ENCODE results near the gene TRAF3.
"Not testable (repeated sequence)": the region's sequence is repeated elsewhere in the genome, so short reads cannot be mapped to it uniquely, and the experiment has no call there.

TRAF3 gene

DNA sequence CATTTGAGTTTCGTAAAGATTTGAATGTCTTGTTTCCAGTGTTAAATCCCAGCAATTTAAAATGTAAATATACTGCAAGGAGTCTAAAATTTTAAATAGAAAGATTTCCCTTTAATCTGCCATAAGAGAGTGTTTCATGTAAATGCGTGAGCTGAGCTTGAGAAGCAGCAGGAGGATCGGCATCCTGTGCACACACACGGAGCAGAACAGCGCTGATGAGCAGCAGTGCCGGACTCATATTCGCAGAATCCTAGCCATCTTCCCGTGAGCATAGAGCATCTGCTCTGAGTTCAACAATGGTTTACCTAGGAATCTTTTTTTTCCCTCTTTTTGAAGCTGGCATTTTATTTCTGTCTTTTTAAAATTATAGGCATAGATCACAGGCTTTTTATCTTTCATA is 115.4 kb downstream of the TRAF3 start:
- Histone ChIP-seq H3K4me2 (ENCODE audit: low read depth, low read length, poor library complexity, severe bottlenecking) (no peak overlapping the region), H4K20me1 (ENCODE audit: low read depth, low read length) (no peaks in the 10 kb centered on the region), H3K36me3 (ENCODE audit: low read length) (no peaks in the 10 kb centered on the region), H3K79me2 (ENCODE audit: insufficient read depth, low read length) (no peaks in the 10 kb centered on the region), H3K9me3 (ENCODE audit: insufficient read depth, low read length) (no peaks in the 10 kb centered on the region), H2AFZ (ENCODE audit: low read depth, low read length, severe bottlenecking) (no peak overlapping the region), H3F3A (ENCODE audit: insufficient read depth) (no peaks in the 10 kb centered on the region), H3K27me3 (ENCODE audit: low read length) (no peaks in the 10 kb centered on the region), H3K4me3 (ENCODE audit: insufficient read depth, low read length, poor library complexity, severe bottlenecking) (no peak overlapping the region), H3K27ac (ENCODE audit: low read depth, low read length) (no peak overlapping the region), H3K9me2 (replicated peaks; ENCODE audit: insufficient read depth, low read length) (no peaks in the 10 kb centered on the region), H3K9ac (ENCODE audit: low read length) (no peak overlapping the region)
- TF ChIP-seq EZH2phosphoT487 (conservative IDR thresholded peaks at IDR 0.05; ENCODE audit: low read length) = no peak
- TF ChIP-seq, protein P1, sequence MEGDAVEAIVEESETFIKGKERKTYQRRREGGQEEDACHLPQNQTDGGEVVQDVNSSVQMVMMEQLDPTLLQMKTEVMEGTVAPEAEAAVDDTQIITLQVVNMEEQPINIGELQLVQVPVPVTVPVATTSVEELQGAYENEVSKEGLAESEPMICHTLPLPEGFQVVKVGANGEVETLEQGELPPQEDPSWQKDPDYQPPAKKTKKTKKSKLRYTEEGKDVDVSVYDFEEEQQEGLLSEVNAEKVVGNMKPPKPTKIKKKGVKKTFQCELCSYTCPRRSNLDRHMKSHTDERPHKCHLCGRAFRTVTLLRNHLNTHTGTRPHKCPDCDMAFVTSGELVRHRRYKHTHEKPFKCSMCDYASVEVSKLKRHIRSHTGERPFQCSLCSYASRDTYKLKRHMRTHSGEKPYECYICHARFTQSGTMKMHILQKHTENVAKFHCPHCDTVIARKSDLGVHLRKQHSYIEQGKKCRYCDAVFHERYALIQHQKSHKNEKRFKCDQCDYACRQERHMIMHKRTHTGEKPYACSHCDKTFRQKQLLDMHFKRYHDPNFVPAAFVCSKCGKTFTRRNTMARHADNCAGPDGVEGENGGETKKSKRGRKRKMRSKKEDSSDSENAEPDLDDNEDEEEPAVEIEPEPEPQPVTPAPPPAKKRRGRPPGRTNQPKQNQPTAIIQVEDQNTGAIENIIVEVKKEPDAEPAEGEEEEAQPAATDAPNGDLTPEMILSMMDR (IDR thresholded peaks at IDR 0.05; ENCODE audit: insufficient read depth, low read length, poor library complexity, severe bottlenecking) = no peak

- no peaks in the 10 kb centered on the region for H3K27me3 ChIP-seq (ENCODE audit: low read length)
- no peak overlapping the region for H2AFZ ChIP-seq (ENCODE audit: low read depth, low read length, severe bottlenecking)
- H3K36me3 ChIP-seq (ENCODE audit: low read length) = no peaks in the 10 kb centered on the region
- H3K27ac ChIP-seq (ENCODE audit: low read depth, low read length) = no peak overlapping the region
- H3K79me2 ChIP-seq (ENCODE audit: insufficient read depth, low read length) = no peaks in the 10 kb centered on the region
- no peaks in the 10 kb centered on the region for H3F3A ChIP-seq (ENCODE audit: insufficient read depth)
- no peak overlapping the region for H3K9ac ChIP-seq (ENCODE audit: low read length)
- H3K4me2 ChIP-seq (ENCODE audit: low read depth, low read length, poor library complexity, severe bottlenecking) = no peak overlapping the region
- no peaks in the 10 kb centered on the region for H4K20me1 ChIP-seq (ENCODE audit: low read depth, low read length)
- TF ChIP-seq EZH2phosphoT487 (conservative IDR thresholded peaks at IDR 0.05; ENCODE audit: low read length) = no peak
- TF ChIP-seq, protein P1 (IDR thresholded peaks at IDR 0.05; ENCODE audit: insufficient read depth, low read length, poor library complexity, severe bottlenecking) = no peak
- no peaks in the 10 kb centered on the region for H3K9me2 ChIP-seq (replicated peaks; ENCODE audit: insufficient read depth, low read length)
- no peak overlapping the region for H3K4me3 ChIP-seq (ENCODE audit: insufficient read depth, low read length, poor library complexity, severe bottlenecking)
- no peaks in the 10 kb centered on the region for H3K9me3 ChIP-seq (ENCODE audit: insufficient read depth, low read length)
Measured at GRCh38 chr14:102893452-102893851, 116.2 kb downstream of the TRAF3 start.

DNA sequence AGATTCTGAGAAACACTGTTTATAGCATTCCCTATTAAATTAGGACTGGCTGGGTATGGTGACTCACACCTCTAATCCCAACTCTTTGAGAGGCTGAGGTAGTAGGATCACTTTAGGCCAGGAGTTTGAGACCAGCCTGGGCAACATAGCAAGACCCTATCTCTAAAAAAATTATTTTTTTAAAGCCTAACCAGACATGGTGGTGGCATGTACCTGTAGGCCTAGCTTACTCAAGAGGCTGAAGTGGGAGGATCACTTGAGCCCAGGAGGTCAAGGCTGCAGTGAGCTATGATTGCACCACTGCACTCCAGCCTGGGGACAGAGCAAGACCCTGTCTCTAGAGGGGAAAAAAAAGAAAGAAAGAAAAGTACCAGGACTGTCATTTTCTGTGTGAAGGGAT is 119.5 kb downstream of the TRAF3 start:
- not testable (repeated sequence) for H4K20me1 ChIP-seq (ENCODE audit: low read depth, low read length); H3K4me2 ChIP-seq (ENCODE audit: low read depth, low read length, poor library complexity, severe bottlenecking); H3F3A ChIP-seq (ENCODE audit: insufficient read depth); H3K9me3 ChIP-seq (ENCODE audit: insufficient read depth, low read length); H3K27me3 ChIP-seq (ENCODE audit: low read length); H3K9ac ChIP-seq (ENCODE audit: low read length); H3K79me2 ChIP-seq (ENCODE audit: insufficient read depth, low read length); H3K36me3 ChIP-seq (ENCODE audit: low read length); H3K9me2 ChIP-seq (replicated peaks; ENCODE audit: insufficient read depth, low read length); H3K27ac ChIP-seq (ENCODE audit: low read depth, low read length); H3K4me3 ChIP-seq (ENCODE audit: insufficient read depth, low read length, poor library complexity, severe bottlenecking); H2AFZ ChIP-seq (ENCODE audit: low read depth, low read length, severe bottlenecking)

DNA sequence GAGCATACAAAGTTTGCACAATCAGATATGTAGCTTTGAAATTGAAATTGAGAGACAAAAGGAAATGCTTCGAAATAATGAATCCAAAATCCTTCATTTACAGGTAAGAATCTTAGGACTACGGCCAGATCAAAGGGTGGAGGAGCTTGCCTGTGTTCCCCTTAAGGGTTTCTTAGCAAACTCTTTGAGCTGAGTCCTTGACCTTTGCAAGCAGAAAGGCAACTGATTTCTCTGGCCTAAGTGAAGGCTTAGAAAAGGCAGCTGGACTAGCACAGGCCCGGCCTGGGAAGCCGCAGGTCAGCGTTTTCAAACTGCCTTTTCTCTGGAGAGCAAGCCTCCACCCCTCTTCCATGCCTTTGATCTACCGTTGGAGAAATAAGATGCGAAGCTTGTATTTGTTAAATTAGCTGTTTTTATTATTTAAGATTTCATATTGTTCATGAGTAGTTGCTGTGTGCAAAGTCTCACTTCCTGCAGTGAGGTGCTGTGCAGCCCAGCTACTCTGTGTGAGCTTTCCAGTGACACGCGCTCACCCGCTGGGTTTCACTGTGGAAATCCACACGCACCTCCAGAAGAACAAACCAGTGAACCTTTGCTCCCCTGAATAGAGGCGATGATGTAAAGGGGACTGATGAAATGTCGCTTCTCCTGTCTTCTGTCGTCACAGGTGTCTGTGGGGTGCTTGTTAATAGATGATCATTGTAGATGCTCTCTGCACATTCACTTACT is 120.2 kb downstream of the TRAF3 start:
- Histone ChIP-seq H4K20me1 (ENCODE audit: low read depth, low read length) (no peaks in the 10 kb centered on the region), H3K79me2 (ENCODE audit: insufficient read depth, low read length) (no peaks in the 10 kb centered on the region), H3K9ac (ENCODE audit: low read length) (no peak overlapping the region), H3F3A (ENCODE audit: insufficient read depth) (peaks cover 8% of the 10 kb centered on the region), H3K4me2 (ENCODE audit: low read depth, low read length, poor library complexity, severe bottlenecking) (no peak overlapping the region), H3K9me2 (replicated peaks; ENCODE audit: insufficient read depth, low read length) (no peaks in the 10 kb centered on the region), H3K27ac (ENCODE audit: low read depth, low read length) (no peak overlapping the region), H3K9me3 (ENCODE audit: insufficient read depth, low read length) (no peaks in the 10 kb centered on the region), H2AFZ (ENCODE audit: low read depth, low read length, severe bottlenecking) (no peak overlapping the region), H3K27me3 (ENCODE audit: low read length) (no peaks in the 10 kb centered on the region), H3K36me3 (ENCODE audit: low read length) (no peaks in the 10 kb centered on the region), H3K4me3 (ENCODE audit: insufficient read depth, low read length, poor library complexity, severe bottlenecking) (no peak overlapping the region)
- TF ChIP-seq, protein P1 (IDR thresholded peaks at IDR 0.05; ENCODE audit: insufficient read depth, low read length, poor library complexity, severe bottlenecking) = no peak
- no peak for TF ChIP-seq EZH2phosphoT487 (conservative IDR thresholded peaks at IDR 0.05; ENCODE audit: low read length)
